ENCODE results near the gene DEPP1.

DEPP1 gene

GRCh38 chr10:44939691-44940401 lies 38.8 kb downstream of the DEPP1 start:
- TF ChIP-seq CTCF (IDR thresholded peaks at IDR 0.05; ENCODE audit: borderline replicate concordance, control extremely low read depth, extremely low read depth, insufficient read depth, missing control alignments), result no peak
- in situ Hi-C loops (cut with MboI; ENCODE audit: low sequenced_read_pairs, unreplicated experiment), result no loop called here
- DNase-seq (ENCODE audit: low spot score), result no peak

GRCh38 chr10:44938956-44939355 lies 39.7 kb downstream of the DEPP1 start:
- DNase-seq (ENCODE audit: low spot score), result no peak
- TF ChIP-seq CTCF (IDR thresholded peaks at IDR 0.05; ENCODE audit: borderline replicate concordance, control extremely low read depth, extremely low read depth, insufficient read depth, missing control alignments), result no peak
- in situ Hi-C loops (cut with MboI; ENCODE audit: low sequenced_read_pairs, unreplicated experiment), result no loop called here

- TF ChIP-seq CTCF (IDR thresholded peaks at IDR 0.05; ENCODE audit: borderline replicate concordance, control extremely low read depth, extremely low read depth, insufficient read depth, missing control alignments), result no peak
- no peak for DNase-seq (ENCODE audit: low spot score)
- in situ Hi-C loops (cut with MboI; ENCODE audit: low sequenced_read_pairs, unreplicated experiment), result no loop called here
Measured at GRCh38 chr10:44937196-44938005, 41.2 kb downstream of the DEPP1 start.

- TF ChIP-seq CTCF (IDR thresholded peaks at IDR 0.05; ENCODE audit: borderline replicate concordance, control extremely low read depth, extremely low read depth, insufficient read depth, missing control alignments), result no peak
- in situ Hi-C loops (cut with MboI; ENCODE audit: low sequenced_read_pairs, unreplicated experiment), result no loop called here
- no peak for DNase-seq (ENCODE audit: low spot score)
Measured at GRCh38 chr10:44936314-44936975, 42.2 kb downstream of the DEPP1 start.

GRCh38 chr10:44935966-44936295 lies 42.7 kb downstream of the DEPP1 start:
- DNase-seq (ENCODE audit: low spot score), result no peak
- in situ Hi-C loops (cut with MboI; ENCODE audit: low sequenced_read_pairs, unreplicated experiment), result no loop called here
- no peak for TF ChIP-seq CTCF (IDR thresholded peaks at IDR 0.05; ENCODE audit: borderline replicate concordance, control extremely low read depth, extremely low read depth, insufficient read depth, missing control alignments)

- TF ChIP-seq CTCF (IDR thresholded peaks at IDR 0.05; ENCODE audit: borderline replicate concordance, control extremely low read depth, extremely low read depth, insufficient read depth, missing control alignments), result no peak
- DNase-seq (ENCODE audit: low spot score), result no peak
- in situ Hi-C loops (cut with MboI; ENCODE audit: low sequenced_read_pairs, unreplicated experiment), result no loop called here
Measured at GRCh38 chr10:44935201-44935965, 43.2 kb downstream of the DEPP1 start.
